ENCODE results near the gene ATG2B. TPM values are rescaled to one million over a fixed set of nuclear protein-coding genes. Genes with fewer than 3 reads are reported as not detected.
A peak's percentile ranks its signal among the peaks of the same experiment; 100 is the strongest.

The ATG2B gene
- total RNA-seq, 1 donor from 2014 or later, result 25.6 TPM

- peaks cover 11% of the 10 kb centered on the region for H3K9me3 Mint-ChIP-seq
- H3K27me3 Mint-ChIP-seq (ENCODE audit: low read depth), result no peaks in the 10 kb centered on the region
- TF ChIP-seq CTCF (IDR thresholded peaks at IDR 0.05; ENCODE audit: unreplicated experiment), result no peak
- peaks cover 16% of the 10 kb centered on the region for H3K36me3 Mint-ChIP-seq
- H3K27ac Mint-ChIP-seq, result no peak overlapping the region
- H3K4me3 Mint-ChIP-seq, result no peak overlapping the region
- no peaks in the 10 kb centered on the region for H3K4me1 Mint-ChIP-seq
- no peak for DNase-seq (ENCODE audit: low spot score in 2 of 2, unreplicated experiment in 2 of 2)
Measured at GRCh38 chr14:96373538-96373937, 10.4 kb upstream of the ATG2B start.

GRCh38 chr14:96370528-96370927, 7.4 kb upstream of the ATG2B start:
- Mint-ChIP-seq H3K27ac (no peak overlapping the region), H3K9me3 (peaks cover 12% of the 10 kb centered on the region), H3K27me3 (ENCODE audit: low read depth) (no peaks in the 10 kb centered on the region), H3K4me3 (no peak overlapping the region), H3K4me1 (peaks cover 3% of the 10 kb centered on the region), H3K36me3 (peaks cover 16% of the 10 kb centered on the region)
- DNase-seq (ENCODE audit: low spot score in 2 of 2, unreplicated experiment in 2 of 2), result no peak
- no peak for TF ChIP-seq CTCF (IDR thresholded peaks at IDR 0.05; ENCODE audit: unreplicated experiment)

- Mint-ChIP-seq H3K27me3 (ENCODE audit: low read depth) (no peaks in the 10 kb centered on the region), H3K36me3 (peaks cover 11% of the 10 kb centered on the region), H3K27ac (no peak overlapping the region), H3K4me3 (no peak overlapping the region), H3K9me3 (peaks cover 7% of the 10 kb centered on the region), H3K4me1 (peaks cover 16% of the 10 kb centered on the region)
- no peak for TF ChIP-seq CTCF (IDR thresholded peaks at IDR 0.05; ENCODE audit: unreplicated experiment)
- no peak for DNase-seq (ENCODE audit: low spot score in 2 of 2, unreplicated experiment in 2 of 2)
Measured at GRCh38 chr14:96368534-96368933, 5.4 kb upstream of the ATG2B start.

GRCh38 chr14:96364962-96365361, 1.8 kb upstream of the ATG2B start:
- H3K27me3 Mint-ChIP-seq (ENCODE audit: low read depth), result no peaks in the 10 kb centered on the region
- peaks cover 7% of the 10 kb centered on the region for H3K9me3 Mint-ChIP-seq
- TF ChIP-seq CTCF (IDR thresholded peaks at IDR 0.05; ENCODE audit: unreplicated experiment), result no peak
- peaks cover 9% of the 10 kb centered on the region for H3K36me3 Mint-ChIP-seq
- peaks cover 39% of the 10 kb centered on the region for H3K4me1 Mint-ChIP-seq
- peak overlapping the region; percentile 91 for H3K4me3 Mint-ChIP-seq
- DNase-seq (ENCODE audit: low spot score in 2 of 2, unreplicated experiment in 2 of 2), result no peak
- H3K27ac Mint-ChIP-seq, result peak overlapping the region; percentile 96

GRCh38 chr14:96363751-96364336, 703 bp upstream of the ATG2B start:
- Mint-ChIP-seq H3K27ac (peak overlapping the region; percentile 96), H3K27me3 (ENCODE audit: low read depth) (no peaks in the 10 kb centered on the region)
- DNase-seq (ENCODE audit: low spot score in 2 of 2, unreplicated experiment in 2 of 2), result peak in 1 of 2 experiments; percentile 28

More at GRCh38 chr14:96363751-96364336, 703 bp upstream of the ATG2B start:
- Mint-ChIP-seq H3K4me1 (peaks cover 41% of the 10 kb centered on the region), H3K36me3 (peaks cover 5% of the 10 kb centered on the region), H3K4me3 (peak overlapping the region; percentile 91), H3K9me3 (peaks cover 4% of the 10 kb centered on the region)
- TF ChIP-seq CTCF (IDR thresholded peaks at IDR 0.05; ENCODE audit: unreplicated experiment), result no peak

Measured in mesothelial cell of epicardium (in vitro differentiated cells).